Liver (tissue), 9 donors: ENCODE results near the gene HBA2. TPM values are rescaled to one million over a fixed set of nuclear protein-coding genes. Genes with fewer than 3 reads are reported as not detected.

Experiments used
- DNase-seq: peaks from one replicate; pipeline ENCODE4 v3.0.0-alpha.2; 2017; ENCODE audit warnings: low spot score
- H3K27ac ChIP-seq, 2 donors: one replicate each; pipeline ENCODE4 v1.7.0; 2013; ENCODE audit warnings: inconsistent platforms in 2 of 2, low read length in 2 of 2, control low read depth in 1 of 2, low read depth in 1 of 2, mild to moderate bottlenecking in 1 of 2
- H3K27me3 ChIP-seq, 4 donors: one replicate each; pipeline versions ENCODE4 v1.6.1 to v1.7.0; 2013; ENCODE audit warnings: low read length in 3 of 4, inconsistent platforms in 1 of 4, mild to moderate bottlenecking in 1 of 4, moderate library complexity in 1 of 4; ENCODE audit not compliant: control insufficient read depth in 4 of 4, insufficient read depth in 4 of 4
- H3K36me3 ChIP-seq, 4 donors: one replicate each; pipeline versions ENCODE4 v1.6.1 to v1.7.0; 2013; ENCODE audit warnings: low read length in 3 of 4, mild to moderate bottlenecking in 3 of 4, low read depth in 1 of 4, moderate library complexity in 1 of 4; ENCODE audit not compliant: control insufficient read depth in 4 of 4, insufficient read depth in 3 of 4
- H3K4me1 ChIP-seq, 4 donors: one replicate each; pipeline versions ENCODE4 v1.6.1 to v1.7.0; 2013; ENCODE audit warnings: low read length in 3 of 4, mild to moderate bottlenecking in 3 of 4, moderate library complexity in 1 of 4; ENCODE audit not compliant: control insufficient read depth in 4 of 4, insufficient read depth in 4 of 4
- H3K4me3 ChIP-seq, 3 donors: one replicate each; pipeline versions ENCODE4 v1.6.1 to v1.7.0; 2013; ENCODE audit warnings: low read length in 3 of 3, control low read depth in 1 of 3, low read depth in 1 of 3, mild to moderate bottlenecking in 1 of 3
- H3K9ac ChIP-seq, 2 donors: one replicate each; pipeline ENCODE4 v1.7.0; 2013; ENCODE audit warnings: low read length in 2 of 2, mild to moderate bottlenecking in 2 of 2, moderate library complexity in 2 of 2, control low read depth in 1 of 2, low read depth in 1 of 2
- H3K9me3 ChIP-seq, 4 donors: one replicate each; pipeline versions ENCODE4 v1.6.1 to v1.7.0; 2013; ENCODE audit warnings: low read length in 3 of 4; ENCODE audit not compliant: control insufficient read depth in 4 of 4
- EGR1 ChIP-seq, 2 donors: IDR thresholded peaks; 2 replicates each; pipeline ENCODE4 v1.6.1; 2016 to 2018; ENCODE audit warnings: antibody characterized with exemption in 2 of 2, low read depth in 2 of 2
- FOXA1 ChIP-seq: IDR thresholded peaks from 2 replicates; pipeline ENCODE4 v1.6.1; 2016; ENCODE audit warnings: antibody characterized with exemption
- FOXA2 ChIP-seq: IDR thresholded peaks from 2 replicates; pipeline ENCODE4 v1.6.1; 2016; ENCODE audit warnings: antibody characterized with exemption
- GABPA ChIP-seq, 2 donors: IDR thresholded peaks in 1 of 2; conservative IDR thresholded peaks in 1 of 2; 2 replicates each; pipeline ENCODE4 v1.6.1; 2016; ENCODE audit warnings: antibody characterized with exemption in 2 of 2, mild to moderate bottlenecking in 1 of 2, moderate library complexity in 1 of 2
- HNF4A ChIP-seq, 2 donors: conservative IDR thresholded peaks; 2 replicates each; pipeline ENCODE4 v1.6.1; 2016; ENCODE audit warnings: antibody characterized with exemption in 2 of 2, mild to moderate bottlenecking in 2 of 2
- HNF4G ChIP-seq: IDR thresholded peaks from 2 replicates; pipeline ENCODE4 v1.6.1; 2016; ENCODE audit warnings: antibody characterized with exemption
- JUND ChIP-seq, 2 donors: IDR thresholded peaks; 2 replicates each; pipeline ENCODE4 v1.6.1; 2016; ENCODE audit warnings: antibody characterized with exemption in 2 of 2
- NR2F2 ChIP-seq: IDR thresholded peaks from 2 replicates; pipeline ENCODE4 v1.6.1; 2016; ENCODE audit warnings: antibody characterized with exemption
- RAD21 ChIP-seq, 2 donors: IDR thresholded peaks; 2 replicates each; pipeline ENCODE4 v1.6.1; 2016; ENCODE audit warnings: antibody characterized with exemption in 2 of 2, mild to moderate bottlenecking in 2 of 2
- SP1 ChIP-seq: IDR thresholded peaks from 2 replicates; pipeline ENCODE4 v1.6.1; 2018; ENCODE audit warnings: antibody characterized with exemption, mild to moderate bottlenecking
- TAF1 ChIP-seq: conservative IDR thresholded peaks from 2 replicates; pipeline ENCODE4 v1.6.1; 2016; ENCODE audit warnings: antibody characterized with exemption, mild to moderate bottlenecking
- YY1 ChIP-seq: IDR thresholded peaks from 2 replicates; pipeline ENCODE4 v1.6.1; 2016; ENCODE audit warnings: antibody characterized with exemption, mild to moderate bottlenecking
- WGBS: extraction: QIAGEN DNeasy Blood & Tissue Kit; methylation state at CpG from one replicate; pipeline ENCODE4 v1.1.7; 2013; 5-methylcytosine and 5-hydroxymethylcytosine counted together
- polyA plus RNA-seq, 2 donors: library from polyadenylated mRNA; stranded (reverse) in 1 of 2; unstranded in 1 of 2; fragments of 200-250 nt in 1 of 2; fragments of >200 nt in 1 of 2; fragmentation: Nextera tagmentation in 1 of 2; extraction: Ambion mirVana in 1 of 2; gene quantifications; one replicate each; pipeline versions ENCODE4 v1.2.1 to v1.2.3, GENCODE V29; 2013 to 2015
- total RNA-seq, 2 donors: library from RNA; depleted of rRNA; stranded (reverse); fragments of >200 nt; gene quantifications; one replicate each; pipeline ENCODE4 v1.2.3, GENCODE V29; 2014
- TF ChIP-seq, protein P1 (sequence below): IDR thresholded peaks from 2 replicates; pipeline ENCODE4 v1.6.1; 2016; ENCODE audit warnings: antibody characterized with exemption
- TF ChIP-seq, protein P2 (sequence below): IDR thresholded peaks from 2 replicates; pipeline ENCODE4 v1.6.1; 2016; ENCODE audit warnings: antibody characterized with exemption, mild to moderate bottlenecking
- TF ChIP-seq, protein P3 (sequence below): IDR thresholded peaks from 2 replicates; pipeline ENCODE4 v1.6.1; 2016; ENCODE audit warnings: antibody characterized with exemption
- TF ChIP-seq, protein P4 (sequence below): IDR thresholded peaks from 2 replicates; pipeline ENCODE4 v1.6.1; 2016; ENCODE audit warnings: antibody characterized with exemption
- TF ChIP-seq, protein P5 (sequence below): fragments of 150-350 bp; IDR thresholded peaks from 2 replicates; pipeline ENCODE4 v1.5.1; 2017; ENCODE audit warnings: improper control_type of control experiment, low read depth, low read length; ENCODE audit not compliant: missing input control
- donor health status: healthy.
- donor health status: healthy.
- donor health status: healthy.
- donor health status: healthy.
- donor health status: healthy.

The HBA2 gene
- total and polyA plus RNA-seq, 4 donors, result 2.8 to 36,951 (median 46.0) TPM

DNA sequence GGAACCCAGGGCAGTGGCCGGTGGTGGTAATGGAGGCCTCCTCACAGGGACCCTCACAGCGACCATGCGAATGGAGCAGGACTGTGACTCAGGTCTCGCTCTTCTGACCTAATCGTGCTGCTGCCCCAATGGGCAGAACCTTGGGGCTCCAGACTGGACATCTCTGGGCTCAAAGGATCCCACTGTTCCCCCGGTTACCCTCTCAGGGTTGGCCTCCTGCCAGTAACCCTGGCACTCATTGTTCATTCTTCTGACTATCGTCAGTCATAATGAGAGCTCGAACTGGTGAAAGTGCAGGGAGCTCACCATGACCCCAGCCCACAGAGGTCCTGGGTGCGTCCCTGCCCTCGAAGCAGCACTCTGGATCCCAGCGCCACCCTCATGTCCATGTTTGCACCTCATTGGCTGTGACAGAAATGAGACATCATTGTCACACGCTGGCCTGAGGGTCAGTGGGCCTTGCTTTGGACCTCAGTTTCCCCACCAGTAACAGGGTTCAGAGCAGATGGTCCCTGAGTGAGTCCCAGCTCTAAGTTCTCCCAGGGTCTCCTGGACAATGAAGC, 30.2 kb upstream of the HBA2 start:
- no peak overlapping the region for H3K9ac ChIP-seq
- 81% methylated on average over 12 of the region's 12 CpGs for WGBS
- H3K4me1 ChIP-seq, result peaks cover 0 to 3% (median 1%) of the 10 kb centered on the region in 4 donors
- H3K4me3 ChIP-seq, result no peak overlapping the region
- no peak for DNase-seq
- TF ChIP-seq, protein P1, sequence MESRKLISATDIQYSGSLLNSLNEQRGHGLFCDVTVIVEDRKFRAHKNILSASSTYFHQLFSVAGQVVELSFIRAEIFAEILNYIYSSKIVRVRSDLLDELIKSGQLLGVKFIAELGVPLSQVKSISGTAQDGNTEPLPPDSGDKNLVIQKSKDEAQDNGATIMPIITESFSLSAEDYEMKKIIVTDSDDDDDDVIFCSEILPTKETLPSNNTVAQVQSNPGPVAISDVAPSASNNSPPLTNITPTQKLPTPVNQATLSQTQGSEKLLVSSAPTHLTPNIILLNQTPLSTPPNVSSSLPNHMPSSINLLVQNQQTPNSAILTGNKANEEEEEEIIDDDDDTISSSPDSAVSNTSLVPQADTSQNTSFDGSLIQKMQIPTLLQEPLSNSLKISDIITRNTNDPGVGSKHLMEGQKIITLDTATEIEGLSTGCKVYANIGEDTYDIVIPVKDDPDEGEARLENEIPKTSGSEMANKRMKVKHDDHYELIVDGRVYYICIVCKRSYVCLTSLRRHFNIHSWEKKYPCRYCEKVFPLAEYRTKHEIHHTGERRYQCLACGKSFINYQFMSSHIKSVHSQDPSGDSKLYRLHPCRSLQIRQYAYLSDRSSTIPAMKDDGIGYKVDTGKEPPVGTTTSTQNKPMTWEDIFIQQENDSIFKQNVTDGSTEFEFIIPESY, result no peak
- TF ChIP-seq YY1 (no peak), EGR1 (IDR thresholded peaks at IDR 0.05; ENCODE audit: low read depth in 2 of 2) (no peak), HNF4G (no peak), TAF1 (no peak)
- TF ChIP-seq, protein P2, sequence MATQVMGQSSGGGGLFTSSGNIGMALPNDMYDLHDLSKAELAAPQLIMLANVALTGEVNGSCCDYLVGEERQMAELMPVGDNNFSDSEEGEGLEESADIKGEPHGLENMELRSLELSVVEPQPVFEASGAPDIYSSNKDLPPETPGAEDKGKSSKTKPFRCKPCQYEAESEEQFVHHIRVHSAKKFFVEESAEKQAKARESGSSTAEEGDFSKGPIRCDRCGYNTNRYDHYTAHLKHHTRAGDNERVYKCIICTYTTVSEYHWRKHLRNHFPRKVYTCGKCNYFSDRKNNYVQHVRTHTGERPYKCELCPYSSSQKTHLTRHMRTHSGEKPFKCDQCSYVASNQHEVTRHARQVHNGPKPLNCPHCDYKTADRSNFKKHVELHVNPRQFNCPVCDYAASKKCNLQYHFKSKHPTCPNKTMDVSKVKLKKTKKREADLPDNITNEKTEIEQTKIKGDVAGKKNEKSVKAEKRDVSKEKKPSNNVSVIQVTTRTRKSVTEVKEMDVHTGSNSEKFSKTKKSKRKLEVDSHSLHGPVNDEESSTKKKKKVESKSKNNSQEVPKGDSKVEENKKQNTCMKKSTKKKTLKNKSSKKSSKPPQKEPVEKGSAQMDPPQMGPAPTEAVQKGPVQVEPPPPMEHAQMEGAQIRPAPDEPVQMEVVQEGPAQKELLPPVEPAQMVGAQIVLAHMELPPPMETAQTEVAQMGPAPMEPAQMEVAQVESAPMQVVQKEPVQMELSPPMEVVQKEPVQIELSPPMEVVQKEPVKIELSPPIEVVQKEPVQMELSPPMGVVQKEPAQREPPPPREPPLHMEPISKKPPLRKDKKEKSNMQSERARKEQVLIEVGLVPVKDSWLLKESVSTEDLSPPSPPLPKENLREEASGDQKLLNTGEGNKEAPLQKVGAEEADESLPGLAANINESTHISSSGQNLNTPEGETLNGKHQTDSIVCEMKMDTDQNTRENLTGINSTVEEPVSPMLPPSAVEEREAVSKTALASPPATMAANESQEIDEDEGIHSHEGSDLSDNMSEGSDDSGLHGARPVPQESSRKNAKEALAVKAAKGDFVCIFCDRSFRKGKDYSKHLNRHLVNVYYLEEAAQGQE, result no peak
- H3K36me3 ChIP-seq, result no peaks in the 10 kb centered on the region
- H3K27me3 ChIP-seq, result no peaks in the 10 kb centered on the region
- no peaks in the 10 kb centered on the region for H3K9me3 ChIP-seq
- H3K27ac ChIP-seq, result no peak overlapping the region

DNA sequence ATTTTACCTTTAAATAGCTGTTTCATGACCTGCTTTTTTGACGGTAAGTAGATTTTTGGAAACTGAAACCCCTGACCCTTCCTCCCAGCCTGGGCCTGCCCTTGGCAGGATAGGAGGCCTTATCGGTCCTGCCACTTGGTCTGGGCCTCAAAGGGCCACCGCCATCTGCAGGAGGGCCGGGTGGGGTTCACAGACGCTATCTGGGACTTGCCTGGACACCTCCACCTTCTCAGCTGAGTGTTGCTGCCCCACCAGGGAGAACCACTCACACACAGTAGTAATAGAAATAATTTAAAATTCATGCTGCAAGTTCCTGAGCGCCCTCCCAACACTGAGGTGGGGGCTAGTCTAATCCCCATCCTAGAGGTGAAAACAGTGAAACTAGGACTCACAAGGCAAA, 29.6 kb upstream of the HBA2 start:
- no peak overlapping the region for H3K27ac ChIP-seq
- H3K9me3 ChIP-seq, result no peaks in the 10 kb centered on the region
- peak; percentile 85 for DNase-seq
- WGBS, result 87% methylated on average over 6 of the region's 6 CpGs
- no peaks in the 10 kb centered on the region for H3K4me1 ChIP-seq
- TF ChIP-seq EGR1 (IDR thresholded peaks at IDR 0.05; ENCODE audit: low read depth in 2 of 2) (no peak), JUND (IDR thresholded peaks at IDR 0.05) (no peak), YY1 (no peak), RAD21 (IDR thresholded peaks at IDR 0.05) (no peak), SP1 (no peak), FOXA1 (no peak), HNF4A (conservative IDR thresholded peaks at IDR 0.05) (no peak), NR2F2 (no peak), FOXA2 (no peak), GABPA (IDR thresholded peaks at IDR 0.05 in 1 of 2, conservative IDR thresholded peaks at IDR 0.05 in 1 of 2) (no peak)
- TF ChIP-seq, protein P3, sequence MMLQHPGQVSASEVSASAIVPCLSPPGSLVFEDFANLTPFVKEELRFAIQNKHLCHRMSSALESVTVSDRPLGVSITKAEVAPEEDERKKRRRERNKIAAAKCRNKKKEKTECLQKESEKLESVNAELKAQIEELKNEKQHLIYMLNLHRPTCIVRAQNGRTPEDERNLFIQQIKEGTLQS, result no peak
- TF ChIP-seq, protein P2, result no peak
- TF ChIP-seq, protein P4, sequence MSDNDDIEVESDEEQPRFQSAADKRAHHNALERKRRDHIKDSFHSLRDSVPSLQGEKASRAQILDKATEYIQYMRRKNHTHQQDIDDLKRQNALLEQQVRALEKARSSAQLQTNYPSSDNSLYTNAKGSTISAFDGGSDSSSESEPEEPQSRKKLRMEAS, result no peak
- TF ChIP-seq, protein P5, sequence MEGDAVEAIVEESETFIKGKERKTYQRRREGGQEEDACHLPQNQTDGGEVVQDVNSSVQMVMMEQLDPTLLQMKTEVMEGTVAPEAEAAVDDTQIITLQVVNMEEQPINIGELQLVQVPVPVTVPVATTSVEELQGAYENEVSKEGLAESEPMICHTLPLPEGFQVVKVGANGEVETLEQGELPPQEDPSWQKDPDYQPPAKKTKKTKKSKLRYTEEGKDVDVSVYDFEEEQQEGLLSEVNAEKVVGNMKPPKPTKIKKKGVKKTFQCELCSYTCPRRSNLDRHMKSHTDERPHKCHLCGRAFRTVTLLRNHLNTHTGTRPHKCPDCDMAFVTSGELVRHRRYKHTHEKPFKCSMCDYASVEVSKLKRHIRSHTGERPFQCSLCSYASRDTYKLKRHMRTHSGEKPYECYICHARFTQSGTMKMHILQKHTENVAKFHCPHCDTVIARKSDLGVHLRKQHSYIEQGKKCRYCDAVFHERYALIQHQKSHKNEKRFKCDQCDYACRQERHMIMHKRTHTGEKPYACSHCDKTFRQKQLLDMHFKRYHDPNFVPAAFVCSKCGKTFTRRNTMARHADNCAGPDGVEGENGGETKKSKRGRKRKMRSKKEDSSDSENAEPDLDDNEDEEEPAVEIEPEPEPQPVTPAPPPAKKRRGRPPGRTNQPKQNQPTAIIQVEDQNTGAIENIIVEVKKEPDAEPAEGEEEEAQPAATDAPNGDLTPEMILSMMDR, result no peak
- no peaks in the 10 kb centered on the region for H3K36me3 ChIP-seq
- no peaks in the 10 kb centered on the region for H3K27me3 ChIP-seq
- H3K9ac ChIP-seq, result no peak overlapping the region
- no peak overlapping the region for H3K4me3 ChIP-seq
